ENCODE results near the gene AFP. TPM values are rescaled to one million over a fixed set of nuclear protein-coding genes. Genes with fewer than 3 reads are reported as not detected.

Gene AFP
- total and polyA plus RNA-seq, 2 of the 8 experiments (the other 6 are each of a cell fraction or from before 2014, with no cell fraction given) = 6.1 to 10.4 TPM

- no peak for FAIRE-seq
- Histone ChIP-seq H2BK5ac (ENCODE audit: low read depth, low read length) (no peak overlapping the region), H3K27me3 (replicated peaks in 1 of 4; ENCODE audit: control insufficient read depth in 3 of 4, extremely low read depth in 1 of 4, insufficient read depth in 3 of 4, low read length in 3 of 4) (no peaks in the 10 kb centered on the region), H3K18ac (ENCODE audit: extremely low read depth, low read length) (no peak overlapping the region), H2BK20ac (ENCODE audit: low read length) (no peak overlapping the region), H3K14ac (ENCODE audit: insufficient read length) (no peak overlapping the region), H3K4ac (replicated peaks; ENCODE audit: insufficient read length, low read depth, low read length) (no peak overlapping the region), H4K20me1 (replicated peaks in 1 of 2; ENCODE audit: control insufficient read depth in 1 of 2, insufficient read depth in 2 of 2, low read length in 2 of 2) (no peaks in the 10 kb centered on the region), H3K23ac (ENCODE audit: insufficient read length) (no peak overlapping the region), H4K8ac (ENCODE audit: extremely low read depth, insufficient read depth, low read length) (no peak overlapping the region), H3K79me2 (ENCODE audit: control insufficient read depth in 1 of 2, insufficient read depth in 2 of 2, low read length in 2 of 2) (no peaks in the 10 kb centered on the region), H3K4me2 (ENCODE audit: insufficient read depth in 1 of 2, low read depth in 2 of 2, low read length in 2 of 2) (no peak overlapping the region), H2BK12ac (ENCODE audit: low read depth, low read length) (no peak overlapping the region), H3K23me2 (ENCODE audit: low read depth, low read length) (no peaks in the 10 kb centered on the region), H3K4me1 (replicated peaks in 1 of 4; ENCODE audit: control insufficient read depth in 3 of 4, insufficient read depth in 4 of 4, low read length in 3 of 4) (no peaks in the 10 kb centered on the region), H2AK5ac (ENCODE audit: low read depth, low read length) (no peak overlapping the region), H3K4me3 (ENCODE audit: extremely low read depth in 1 of 4, insufficient read depth in 2 of 4, low read depth in 3 of 4, low read length in 4 of 4) (no peak overlapping the region), H3K79me1 (ENCODE audit: low read depth, low read length) (no peaks in the 10 kb centered on the region), H3K36me3 (ENCODE audit: control insufficient read depth in 2 of 4, insufficient read depth in 4 of 4, low read length in 3 of 4) (no peaks in the 10 kb centered on the region), H2BK15ac (ENCODE audit: low read length) (no peak overlapping the region), H4K5ac (ENCODE audit: insufficient read length, low read depth, low read length) (no peak overlapping the region), H2AFZ (ENCODE audit: low read length) (no peak overlapping the region), H2BK120ac (replicated peaks; ENCODE audit: low read depth, low read length) (no peak overlapping the region), H3K9me3 (ENCODE audit: insufficient read depth in 2 of 2, low read depth in 1 of 2, low read length in 1 of 2) (no peaks in the 10 kb centered on the region), H3K9ac (replicated peaks in 1 of 4; ENCODE audit: extremely low read depth in 1 of 4, low read depth in 3 of 4, low read length in 3 of 4) (no peak overlapping the region), H3K56ac (replicated peaks; ENCODE audit: insufficient read length, low read depth, low read length) (no peak overlapping the region), H3K27ac (ENCODE audit: low read depth, low read length) (no peak overlapping the region), H4K91ac (replicated peaks; ENCODE audit: insufficient read length, low read length) (no peak overlapping the region)
- DNase-seq (ENCODE audit: low read depth in 1 of 2, low spot score in 2 of 2) = no peak
- ChIA-PET POLR2A (ENCODE audit: partially characterized antibody) (no interaction called here), CTCF (ENCODE audit: partially characterized antibody) (interaction anchor here (1.1 to 1.3 kb wide), 2 partner anchors 52 to 53 kb away, joined by 3 to 4 read pairs; no protein-coding TSS in a partner anchor)
- TF ChIP-seq BACH1 (IDR thresholded peaks at IDR 0.05; ENCODE audit: low read length) (no peak), SRF (IDR thresholded peaks at IDR 0.05; ENCODE audit: low read depth, low read length) (no peak), FOSL1 (IDR thresholded peaks at IDR 0.05; ENCODE audit: insufficient read depth, low read depth, low read length) (no peak), EP300 (IDR thresholded peaks at IDR 0.05; ENCODE audit: borderline replicate concordance in 1 of 2, low read depth in 2 of 2, low read length in 2 of 2) (no peak), MAFK (IDR thresholded peaks at IDR 0.05; ENCODE audit: low read depth, low read length) (no peak), PHF8 (conservative IDR thresholded peaks at IDR 0.05; ENCODE audit: low read depth, low read length) (no peak), POU5F1 (IDR thresholded peaks at IDR 0.05; ENCODE audit: low read depth, low read length) (no peak), SIX5 (IDR thresholded peaks at IDR 0.05; ENCODE audit: low read depth, low read length) (no peak), YY1 (IDR thresholded peaks at IDR 0.05; ENCODE audit: low read depth, low read length) (no peak), SP2 (IDR thresholded peaks at IDR 0.05; ENCODE audit: low read length) (no peak), EZH2 (IDR thresholded peaks at IDR 0.05; ENCODE audit: low read depth, low read length, severe bottlenecking) (no peak), TCF12 (IDR thresholded peaks at IDR 0.05; ENCODE audit: low read depth, low read length) (no peak), JUND (IDR thresholded peaks at IDR 0.05; ENCODE audit: low read length) (no peak), SIRT6 (IDR thresholded peaks at IDR 0.05; ENCODE audit: low read length) (no peak)
- 98% methylated on average over 2 of the region's 2 CpGs; no CpG with 5 or more reads in 1 of the 2 experiments for WGBS, 2 experiments (ENCODE audit: extremely low coverage in 1 of 2, insufficient coverage in 1 of 2, insufficient read length in 1 of 2, insufficient replicate concordance in 2 of 2, low coverage in 1 of 2, low lambda C conversion rate in 2 of 2, missing lambda C conversion rate in 1 of 2)
Observed at GRCh38 chr4:73392936-73393335, 43.1 kb upstream of the AFP start.
